Fibroblast of mammary gland (primary cell): ENCODE data around the gene SDHA.
A peak's percentile ranks its signal among the peaks of the same experiment; 100 is the strongest.
"Not testable (repeated sequence)": the region's sequence is repeated elsewhere in the genome, so short reads cannot be mapped to it uniquely, and the experiment has no call there.

Experiments
- DNase-seq: peaks from one replicate; pipeline ENCODE4 v3.0.0-alpha.2; 2010; ENCODE audit warnings: low read depth
- H3K4me3 ChIP-seq: 2 replicates; pipeline ENCODE4 v1.5.1; 2011; ENCODE audit warnings: low read depth, mild to moderate bottlenecking, low read length, moderate library complexity; ENCODE audit not compliant: control insufficient read depth
- CTCF ChIP-seq: conservative IDR thresholded peaks from 2 replicates; pipeline ENCODE4 v1.5.1; 2011; ENCODE audit warnings: low read depth, low read length, inconsistent platforms; ENCODE audit not compliant: control insufficient read depth, insufficient read depth

Gene SDHA

GRCh38 chr5:264338-264737 lies 46.2 kb downstream of the SDHA start:
- TF ChIP-seq CTCF: no peak
- no peak for DNase-seq
- no peak overlapping the region for H3K4me3 ChIP-seq

GRCh38 chr5:266311-267026 lies 48.3 kb downstream of the SDHA start:
- not testable (repeated sequence) for H3K4me3 ChIP-seq
- DNase-seq: peak; percentile 48

GRCh38 chr5:267716-268115 lies 49.6 kb downstream of the SDHA start:
- H3K4me3 ChIP-seq: no peak overlapping the region
- no peak for DNase-seq
- no peak for TF ChIP-seq CTCF

- no peak for DNase-seq
- H3K4me3 ChIP-seq: no peak overlapping the region
- TF ChIP-seq CTCF: no peak
Measured at GRCh38 chr5:270340-270739, 52.2 kb downstream of the SDHA start.

- not testable (repeated sequence) for DNase-seq
Measured at GRCh38 chr5:271828-272167, 53.7 kb downstream of the SDHA start.

GRCh38 chr5:273091-273490 lies 55.0 kb downstream of the SDHA start:
- DNase-seq: not testable (repeated sequence)
- H3K4me3 ChIP-seq: peak overlapping the region; percentile 24

More at GRCh38 chr5:271828-272167, 53.7 kb downstream of the SDHA start:
- H3K4me3 ChIP-seq: peak overlapping the region; percentile 60

GRCh38 chr5:273491-273890 lies 55.4 kb downstream of the SDHA start:
- DNase-seq, H3K4me3 ChIP-seq: not testable (repeated sequence)

GRCh38 chr5:274346-274745 lies 56.2 kb downstream of the SDHA start:
- not testable (repeated sequence) for H3K4me3 ChIP-seq, DNase-seq

GRCh38 chr5:278646-279045 lies 60.5 kb downstream of the SDHA start:
- DNase-seq: no peak
- no peak overlapping the region for H3K4me3 ChIP-seq
- TF ChIP-seq CTCF: no peak

- H3K4me3 ChIP-seq, DNase-seq: not testable (repeated sequence)
Measured at GRCh38 chr5:279051-279665, 61.0 kb downstream of the SDHA start.
